GM18951 (cell line): Measurements from ENCODE around the gene CUEDC2.

Source experiments
- POLR2A ChIP-seq: IDR thresholded peaks from 4 replicates; pipeline ENCODE4 v1.6.1; 2011; ENCODE audit warnings: mild to moderate bottlenecking; ENCODE audit not compliant: insufficient read length, insufficient read depth; ENCODE audit errors: extremely low read depth
- in situ Hi-C: fragments of 300-500 bp; cut with MboI; formaldehyde crosslinking; loops from one replicate; pipeline ENCODE4 v1.12.0; 2022; ENCODE audit warnings: low sequenced_read_pairs, mixed read lengths, inconsistent platforms; ENCODE audit not compliant: unreplicated experiment

CUEDC2 gene

GRCh38 chr10:102382871-102383270 is 49.5 kb downstream of the CUEDC2 start:
- in situ Hi-C loops, result no loop called here
- TF ChIP-seq POLR2A, result no peak

GRCh38 chr10:102381983-102382382 is 50.4 kb downstream of the CUEDC2 start:
- TF ChIP-seq POLR2A, result no peak
- in situ Hi-C loops, result no loop called here

- TF ChIP-seq POLR2A, result no peak
- in situ Hi-C loops, result no loop called here
These were observed 53.0 kb downstream of the CUEDC2 start for GRCh38 chr10:102379383-102379782.

- no peak for TF ChIP-seq POLR2A
- in situ Hi-C loops, result no loop called here
These were observed 55.5 kb downstream of the CUEDC2 start for GRCh38 chr10:102376901-102377300.

- TF ChIP-seq POLR2A, result no peak
- in situ Hi-C loops, result no loop called here
These were observed 56.5 kb downstream of the CUEDC2 start for GRCh38 chr10:102375867-102376266.

GRCh38 chr10:102375250-102375649 is 57.1 kb downstream of the CUEDC2 start:
- no peak for TF ChIP-seq POLR2A
- in situ Hi-C loops, result no loop called here
